Measurements from ENCODE around the gene TUBB2B.

TUBB2B gene

DNA sequence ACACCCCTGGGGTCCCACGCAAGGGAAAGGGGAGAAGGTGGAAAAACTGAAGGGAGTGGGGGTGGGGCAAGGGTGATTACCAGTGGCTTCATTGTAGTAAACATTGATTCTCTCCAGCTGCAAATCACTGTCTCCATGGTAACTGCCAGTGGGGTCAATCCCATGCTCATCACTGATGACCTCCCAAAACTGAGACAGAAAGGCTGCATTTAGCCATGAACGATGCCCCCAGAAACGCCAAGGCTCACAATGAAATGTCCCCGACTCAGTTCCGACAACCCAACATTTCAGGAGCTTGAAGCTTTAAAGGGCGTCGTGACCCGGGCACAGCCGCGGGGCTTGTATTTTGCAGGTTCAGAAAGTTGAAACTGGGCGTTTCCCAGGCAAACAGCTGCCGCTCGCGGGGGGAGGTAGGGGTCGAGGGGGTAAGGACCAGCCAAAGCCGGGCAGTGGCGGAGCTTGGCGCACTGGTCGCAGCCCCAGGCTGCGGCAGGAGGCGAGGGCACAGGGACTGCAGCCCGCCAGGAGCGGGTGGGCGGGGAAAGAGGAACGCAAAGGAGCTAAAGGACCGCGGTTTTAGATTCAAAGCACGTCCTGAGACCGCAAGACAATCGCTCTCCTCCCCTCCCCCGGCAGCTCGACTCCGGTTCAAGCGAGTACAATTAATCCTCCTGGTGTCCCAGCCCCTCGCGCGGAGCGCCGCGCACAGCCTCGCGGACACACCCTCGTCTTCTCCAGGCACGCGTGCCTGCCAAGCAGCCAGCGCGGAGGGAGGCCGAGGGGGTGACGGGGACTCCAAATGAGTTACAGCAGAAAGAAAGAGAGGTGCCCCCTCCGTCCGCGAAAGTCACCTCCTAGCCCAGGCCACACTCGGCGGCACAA, 731 bp downstream of the TUBB2B start:
- H3K79me2 ChIP-seq (ENCODE audit: low read length), result no peaks in the 10 kb centered on the region
- no peaks in the 10 kb centered on the region for H4K20me1 ChIP-seq (ENCODE audit: insufficient read depth, low read length)
- no peaks in the 10 kb centered on the region for H3K4me1 ChIP-seq (ENCODE audit: low read length)
- no peak overlapping the region for H3K4me3 ChIP-seq (ENCODE audit: low read length)
- no peak overlapping the region for H3K9ac ChIP-seq (ENCODE audit: low read length)
- TF ChIP-seq, protein P1, sequence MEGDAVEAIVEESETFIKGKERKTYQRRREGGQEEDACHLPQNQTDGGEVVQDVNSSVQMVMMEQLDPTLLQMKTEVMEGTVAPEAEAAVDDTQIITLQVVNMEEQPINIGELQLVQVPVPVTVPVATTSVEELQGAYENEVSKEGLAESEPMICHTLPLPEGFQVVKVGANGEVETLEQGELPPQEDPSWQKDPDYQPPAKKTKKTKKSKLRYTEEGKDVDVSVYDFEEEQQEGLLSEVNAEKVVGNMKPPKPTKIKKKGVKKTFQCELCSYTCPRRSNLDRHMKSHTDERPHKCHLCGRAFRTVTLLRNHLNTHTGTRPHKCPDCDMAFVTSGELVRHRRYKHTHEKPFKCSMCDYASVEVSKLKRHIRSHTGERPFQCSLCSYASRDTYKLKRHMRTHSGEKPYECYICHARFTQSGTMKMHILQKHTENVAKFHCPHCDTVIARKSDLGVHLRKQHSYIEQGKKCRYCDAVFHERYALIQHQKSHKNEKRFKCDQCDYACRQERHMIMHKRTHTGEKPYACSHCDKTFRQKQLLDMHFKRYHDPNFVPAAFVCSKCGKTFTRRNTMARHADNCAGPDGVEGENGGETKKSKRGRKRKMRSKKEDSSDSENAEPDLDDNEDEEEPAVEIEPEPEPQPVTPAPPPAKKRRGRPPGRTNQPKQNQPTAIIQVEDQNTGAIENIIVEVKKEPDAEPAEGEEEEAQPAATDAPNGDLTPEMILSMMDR (IDR thresholded peaks at IDR 0.05; ENCODE audit: low read depth, low read length), result no peak
- TF ChIP-seq EZH2phosphoT487 (IDR thresholded peaks at IDR 0.05; ENCODE audit: low read depth), result no peak
- H2AFZ ChIP-seq (ENCODE audit: low read depth, low read length), result no peak overlapping the region
- no peak overlapping the region for H3K4me2 ChIP-seq (ENCODE audit: low read length)
- 0 out of 2 replicates have a peak, but pooled peaks cover 3% of the 10 kb centered on the region for H3K27me3 ChIP-seq (ENCODE audit: low read depth, low read length)
- no peaks in the 10 kb centered on the region for H3K9me3 ChIP-seq (ENCODE audit: insufficient read depth, low read length)
- no peak overlapping the region for H3K27ac ChIP-seq (ENCODE audit: low read length)
- no peaks in the 10 kb centered on the region for H3K36me3 ChIP-seq (replicated peaks; ENCODE audit: low read depth, low read length)

DNA sequence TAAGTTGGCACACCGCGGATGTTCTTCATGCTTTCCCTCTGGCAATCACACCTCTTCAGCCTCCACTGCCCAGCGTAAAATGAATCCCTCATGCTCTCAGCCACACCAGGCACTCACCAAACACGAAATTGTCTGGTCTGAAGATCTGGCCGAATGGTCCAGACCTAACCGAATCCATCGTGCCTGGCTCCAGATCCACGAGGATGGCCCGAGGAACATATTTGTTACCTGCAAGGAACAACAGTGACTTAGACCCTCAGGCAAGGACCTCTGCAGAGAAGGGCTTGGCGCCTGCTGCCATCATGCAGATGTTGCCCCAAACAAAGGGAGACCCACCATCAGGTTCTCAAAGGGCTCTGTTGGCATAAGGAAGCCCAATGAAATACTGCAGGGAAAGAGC, 1.4 kb downstream of the TUBB2B start:
- Histone ChIP-seq H3K36me3 (replicated peaks; ENCODE audit: low read depth, low read length) (no peaks in the 10 kb centered on the region), H3K4me2 (ENCODE audit: low read length) (no peak overlapping the region), H3K4me3 (ENCODE audit: low read length) (no peak overlapping the region), H3K27me3 (ENCODE audit: low read depth, low read length) (peaks cover 6% of the 10 kb centered on the region), H3K4me1 (ENCODE audit: low read length) (peaks cover 4% of the 10 kb centered on the region; the same call in 1 of the 2 replicates), H3K79me2 (ENCODE audit: low read length) (no peaks in the 10 kb centered on the region), H3K27ac (ENCODE audit: low read length) (no peak overlapping the region), H3K9ac (ENCODE audit: low read length) (no peak overlapping the region), H4K20me1 (ENCODE audit: insufficient read depth, low read length) (no peaks in the 10 kb centered on the region), H2AFZ (ENCODE audit: low read depth, low read length) (no peak overlapping the region), H3K9me3 (ENCODE audit: insufficient read depth, low read length) (no peaks in the 10 kb centered on the region)
- TF ChIP-seq, protein P1 (IDR thresholded peaks at IDR 0.05; ENCODE audit: low read depth, low read length), result no peak
- TF ChIP-seq EZH2phosphoT487 (IDR thresholded peaks at IDR 0.05; ENCODE audit: low read depth), result no peak

DNA sequence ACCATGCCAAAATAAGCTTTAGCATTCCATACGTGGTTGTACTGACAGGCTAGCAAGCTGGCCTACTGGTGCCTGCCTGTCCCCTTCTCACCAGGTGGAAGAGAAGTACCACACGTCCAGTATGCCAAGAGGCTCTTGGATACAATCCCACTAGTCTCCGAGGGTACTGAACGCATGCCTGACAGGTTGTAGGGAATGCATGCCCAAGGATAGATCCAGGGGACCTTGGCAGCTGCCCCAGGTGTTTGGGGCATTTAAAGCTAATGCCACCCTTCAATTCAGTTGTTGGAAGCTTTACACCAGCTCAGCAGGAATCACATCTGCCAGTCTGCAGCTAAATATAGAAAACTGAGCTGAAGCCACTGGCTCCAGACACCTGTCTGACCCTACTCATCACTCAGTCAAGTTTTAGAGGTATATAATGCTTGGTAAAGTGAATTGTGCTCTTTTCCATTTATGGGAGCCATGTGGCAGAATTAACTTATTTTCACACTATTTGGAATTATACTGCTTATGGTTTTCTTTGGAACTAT, 4.9 kb downstream of the TUBB2B start:
- TF ChIP-seq EZH2phosphoT487 (IDR thresholded peaks at IDR 0.05; ENCODE audit: low read depth), result no peak
- Histone ChIP-seq H3K27me3 (ENCODE audit: low read depth, low read length) (peaks cover 33% of the 10 kb centered on the region), H3K9me3 (ENCODE audit: insufficient read depth, low read length) (no peaks in the 10 kb centered on the region), H3K4me2 (ENCODE audit: low read length) (no peak overlapping the region), H3K27ac (ENCODE audit: low read length) (no peak overlapping the region), H3K4me1 (ENCODE audit: low read length) (peaks cover 4% of the 10 kb centered on the region; the same call in 1 of the 2 replicates), H3K9ac (ENCODE audit: low read length) (no peak overlapping the region), H4K20me1 (ENCODE audit: insufficient read depth, low read length) (no peaks in the 10 kb centered on the region), H3K79me2 (ENCODE audit: low read length) (no peaks in the 10 kb centered on the region), H2AFZ (ENCODE audit: low read depth, low read length) (no peak overlapping the region), H3K36me3 (replicated peaks; ENCODE audit: low read depth, low read length) (no peaks in the 10 kb centered on the region), H3K4me3 (ENCODE audit: low read length) (no peak overlapping the region)

DNA sequence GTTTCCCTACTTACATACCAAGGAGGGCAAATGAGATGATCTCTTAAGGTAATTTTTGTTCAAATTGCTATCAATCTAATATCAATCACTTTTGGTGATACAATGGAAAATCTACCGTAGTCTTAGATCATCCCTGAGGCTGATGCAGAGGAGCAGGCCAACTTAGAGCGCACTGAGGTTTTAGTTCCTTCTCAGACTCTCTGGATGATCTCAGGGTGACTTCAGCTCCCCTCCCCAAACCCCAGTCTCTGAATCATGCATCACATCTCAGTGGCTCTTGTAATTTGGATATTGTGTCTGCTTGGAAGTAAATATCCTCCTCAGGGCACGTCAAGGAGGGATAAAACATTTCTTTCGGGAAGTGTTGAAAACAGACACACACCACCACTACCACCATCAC, 5.9 kb downstream of the TUBB2B start:
- Histone ChIP-seq H3K9me3 (ENCODE audit: insufficient read depth, low read length) (no peaks in the 10 kb centered on the region), H3K4me2 (ENCODE audit: low read length) (no peak overlapping the region), H3K36me3 (replicated peaks; ENCODE audit: low read depth, low read length) (no peaks in the 10 kb centered on the region), H3K27ac (ENCODE audit: low read length) (no peak overlapping the region), H4K20me1 (ENCODE audit: insufficient read depth, low read length) (no peaks in the 10 kb centered on the region), H3K4me1 (ENCODE audit: low read length) (peaks cover 4% of the 10 kb centered on the region; the same call in 1 of the 2 replicates), H2AFZ (ENCODE audit: low read depth, low read length) (no peak overlapping the region), H3K27me3 (ENCODE audit: low read depth, low read length) (peaks cover 33% of the 10 kb centered on the region), H3K4me3 (ENCODE audit: low read length) (no peak overlapping the region), H3K9ac (ENCODE audit: low read length) (no peak overlapping the region), H3K79me2 (ENCODE audit: low read length) (no peaks in the 10 kb centered on the region)
- TF ChIP-seq EZH2phosphoT487 (IDR thresholded peaks at IDR 0.05; ENCODE audit: low read depth), result no peak
- TF ChIP-seq, protein P1 (IDR thresholded peaks at IDR 0.05; ENCODE audit: low read depth, low read length), result no peak
